ENCODE data around the gene VPS37C.

VPS37C gene

DNA sequence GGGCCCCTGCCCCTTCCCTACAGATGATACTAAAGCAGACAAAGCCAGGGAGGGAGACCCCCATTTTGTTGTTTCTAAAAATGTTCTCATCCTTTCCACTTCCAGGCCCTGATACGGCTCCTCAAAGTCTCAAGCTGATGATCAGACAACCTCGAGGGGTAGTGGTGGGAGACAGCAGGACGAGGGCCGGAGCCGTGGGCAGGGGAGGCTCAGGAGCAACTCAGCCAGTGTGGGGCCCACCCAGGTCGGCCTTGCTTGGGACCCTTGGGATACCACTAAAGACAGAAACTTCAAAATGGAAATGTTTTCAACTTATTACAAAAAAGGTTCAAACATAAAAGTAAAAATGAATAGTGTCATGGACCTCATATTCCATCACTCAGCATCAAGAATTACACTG lies 15.2 kb upstream of the VPS37C start:
- no peaks in the 10 kb centered on the region for H3F3A ChIP-seq (ENCODE audit: insufficient read depth, low read length)
- H3K9me3 ChIP-seq (replicated peaks; ENCODE audit: insufficient read depth, low read length): no peaks in the 10 kb centered on the region
- TF ChIP-seq, protein P1, sequence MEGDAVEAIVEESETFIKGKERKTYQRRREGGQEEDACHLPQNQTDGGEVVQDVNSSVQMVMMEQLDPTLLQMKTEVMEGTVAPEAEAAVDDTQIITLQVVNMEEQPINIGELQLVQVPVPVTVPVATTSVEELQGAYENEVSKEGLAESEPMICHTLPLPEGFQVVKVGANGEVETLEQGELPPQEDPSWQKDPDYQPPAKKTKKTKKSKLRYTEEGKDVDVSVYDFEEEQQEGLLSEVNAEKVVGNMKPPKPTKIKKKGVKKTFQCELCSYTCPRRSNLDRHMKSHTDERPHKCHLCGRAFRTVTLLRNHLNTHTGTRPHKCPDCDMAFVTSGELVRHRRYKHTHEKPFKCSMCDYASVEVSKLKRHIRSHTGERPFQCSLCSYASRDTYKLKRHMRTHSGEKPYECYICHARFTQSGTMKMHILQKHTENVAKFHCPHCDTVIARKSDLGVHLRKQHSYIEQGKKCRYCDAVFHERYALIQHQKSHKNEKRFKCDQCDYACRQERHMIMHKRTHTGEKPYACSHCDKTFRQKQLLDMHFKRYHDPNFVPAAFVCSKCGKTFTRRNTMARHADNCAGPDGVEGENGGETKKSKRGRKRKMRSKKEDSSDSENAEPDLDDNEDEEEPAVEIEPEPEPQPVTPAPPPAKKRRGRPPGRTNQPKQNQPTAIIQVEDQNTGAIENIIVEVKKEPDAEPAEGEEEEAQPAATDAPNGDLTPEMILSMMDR (IDR thresholded peaks at IDR 0.05; ENCODE audit: low read length): no peak
- TF ChIP-seq EZH2phosphoT487 (IDR thresholded peaks at IDR 0.05; ENCODE audit: low read length): no peak
- no peak for TF ChIP-seq EZH2 (optimal IDR thresholded peaks at IDR 0.05; ENCODE audit: low read depth, low read length)
- no peaks in the 10 kb centered on the region for H3K9me2 ChIP-seq (replicated peaks; ENCODE audit: insufficient read depth, low read length)
- no peak for DNase-seq
- H3K27me3 ChIP-seq (replicated peaks; ENCODE audit: insufficient read depth, low read length): no peaks in the 10 kb centered on the region; the same call in 1 of the 2 replicates
- H3K4me2 ChIP-seq (ENCODE audit: low read depth, low read length): no peak overlapping the region
- no peak overlapping the region for H2AFZ ChIP-seq (ENCODE audit: low read length)
- no peak overlapping the region for H3K9ac ChIP-seq (ENCODE audit: low read length)
- no peaks in the 10 kb centered on the region for H4K20me1 ChIP-seq (ENCODE audit: insufficient read depth, low read length)
- no peak overlapping the region for H3K4me3 ChIP-seq (ENCODE audit: low read length)
- no peak overlapping the region for H3K27ac ChIP-seq (ENCODE audit: low read length)
- H3K4me1 ChIP-seq (ENCODE audit: low read length): no peaks in the 10 kb centered on the region
- H3K36me3 ChIP-seq (replicated peaks; ENCODE audit: insufficient read depth, low read length): no peaks in the 10 kb centered on the region
- no peaks in the 10 kb centered on the region for H3K79me2 ChIP-seq (ENCODE audit: low read length)

DNA sequence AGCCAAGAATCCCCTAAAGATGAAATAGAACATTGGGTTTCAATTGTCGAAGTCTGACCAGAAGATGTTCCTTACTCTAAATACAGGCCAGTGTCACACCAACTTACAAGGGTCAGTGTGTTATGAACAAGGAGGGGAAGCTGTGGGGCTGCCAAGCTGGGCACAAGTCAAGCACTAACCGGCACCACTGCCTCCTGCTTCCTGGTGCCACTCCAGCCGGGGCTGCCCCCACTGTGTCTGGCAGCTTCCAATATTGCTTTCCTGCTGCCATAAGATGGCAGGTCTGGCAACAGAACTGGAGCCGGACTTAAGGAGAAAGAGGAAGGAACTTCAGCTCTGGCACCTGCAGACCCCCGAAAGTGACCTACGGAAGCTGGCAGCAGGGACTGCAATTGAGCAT lies 13.7 kb upstream of the VPS37C start:
- Histone ChIP-seq H3K27me3 (replicated peaks; ENCODE audit: insufficient read depth, low read length) (no peaks in the 10 kb centered on the region; the same call in 1 of the 2 replicates), H3K4me2 (ENCODE audit: low read depth, low read length) (no peak overlapping the region)
- no peak for DNase-seq

DNA sequence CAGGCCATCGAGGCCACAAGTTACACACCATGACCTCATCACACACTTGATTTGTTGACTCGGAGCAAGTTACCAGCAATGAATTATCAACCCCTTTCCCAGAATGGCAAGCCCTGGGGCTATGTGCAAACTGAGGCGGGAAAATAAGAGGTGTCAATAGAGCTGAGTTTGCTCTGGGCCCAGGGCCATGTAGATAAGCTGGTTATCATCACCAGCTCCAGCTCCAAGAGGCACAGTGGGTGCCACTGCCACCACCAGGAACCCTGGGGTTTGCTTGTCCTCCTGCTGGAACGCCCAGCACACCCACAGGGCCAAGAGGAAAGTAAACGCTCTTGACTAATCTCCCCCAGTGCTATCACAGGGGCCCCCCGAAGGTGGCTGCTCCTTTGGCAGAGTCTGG lies 13.0 kb upstream of the VPS37C start:
- TF ChIP-seq, protein P1 (IDR thresholded peaks at IDR 0.05; ENCODE audit: low read length): no peak
- TF ChIP-seq EZH2phosphoT487 (IDR thresholded peaks at IDR 0.05; ENCODE audit: low read length): no peak
- TF ChIP-seq EZH2 (optimal IDR thresholded peaks at IDR 0.05; ENCODE audit: low read depth, low read length): no peak
- Histone ChIP-seq H3K9me2 (replicated peaks; ENCODE audit: insufficient read depth, low read length) (no peaks in the 10 kb centered on the region), H3K36me3 (replicated peaks; ENCODE audit: insufficient read depth, low read length) (no peaks in the 10 kb centered on the region), H3F3A (ENCODE audit: insufficient read depth, low read length) (no peaks in the 10 kb centered on the region), H3K9me3 (replicated peaks; ENCODE audit: insufficient read depth, low read length) (no peaks in the 10 kb centered on the region), H2AFZ (ENCODE audit: low read length) (no peak overlapping the region), H4K20me1 (ENCODE audit: insufficient read depth, low read length) (no peaks in the 10 kb centered on the region), H3K79me2 (ENCODE audit: low read length) (no peaks in the 10 kb centered on the region), H3K4me1 (ENCODE audit: low read length) (no peaks in the 10 kb centered on the region), H3K4me2 (ENCODE audit: low read depth, low read length) (no peak overlapping the region), H3K9ac (ENCODE audit: low read length) (no peak overlapping the region), H3K27me3 (replicated peaks; ENCODE audit: insufficient read depth, low read length) (no peaks in the 10 kb centered on the region; the same call in 1 of the 2 replicates), H3K4me3 (ENCODE audit: low read length) (no peak overlapping the region), H3K27ac (ENCODE audit: low read length) (no peak overlapping the region)
- DNase-seq: no peak

More for the DNA sequence above, 13.7 kb upstream of the VPS37C start:
- H3K4me1 ChIP-seq (ENCODE audit: low read length): no peaks in the 10 kb centered on the region
- no peak overlapping the region for H3K9ac ChIP-seq (ENCODE audit: low read length)
- no peaks in the 10 kb centered on the region for H4K20me1 ChIP-seq (ENCODE audit: insufficient read depth, low read length)
- no peaks in the 10 kb centered on the region for H3K79me2 ChIP-seq (ENCODE audit: low read length)
- H2AFZ ChIP-seq (ENCODE audit: low read length): no peak overlapping the region
- no peaks in the 10 kb centered on the region for H3K9me3 ChIP-seq (replicated peaks; ENCODE audit: insufficient read depth, low read length)
- H3K9me2 ChIP-seq (replicated peaks; ENCODE audit: insufficient read depth, low read length): no peaks in the 10 kb centered on the region
- no peak overlapping the region for H3K27ac ChIP-seq (ENCODE audit: low read length)
- TF ChIP-seq EZH2 (optimal IDR thresholded peaks at IDR 0.05; ENCODE audit: low read depth, low read length): no peak
- no peak for TF ChIP-seq EZH2phosphoT487 (IDR thresholded peaks at IDR 0.05; ENCODE audit: low read length)
- TF ChIP-seq, protein P1 (IDR thresholded peaks at IDR 0.05; ENCODE audit: low read length): no peak
- no peak overlapping the region for H3K4me3 ChIP-seq (ENCODE audit: low read length)
- no peaks in the 10 kb centered on the region for H3K36me3 ChIP-seq (replicated peaks; ENCODE audit: insufficient read depth, low read length)
- H3F3A ChIP-seq (ENCODE audit: insufficient read depth, low read length): no peaks in the 10 kb centered on the region
